8988T (cell line): ENCODE data around the gene NCEH1.
"Not testable (repeated sequence)": the region's sequence is repeated elsewhere in the genome, so short reads cannot be mapped to it uniquely, and the experiment has no call there.

ENCODE experiments used
- DNase-seq: peaks from one replicate; pipeline ENCODE4 v3.0.0; 2011

NCEH1 gene

DNA sequence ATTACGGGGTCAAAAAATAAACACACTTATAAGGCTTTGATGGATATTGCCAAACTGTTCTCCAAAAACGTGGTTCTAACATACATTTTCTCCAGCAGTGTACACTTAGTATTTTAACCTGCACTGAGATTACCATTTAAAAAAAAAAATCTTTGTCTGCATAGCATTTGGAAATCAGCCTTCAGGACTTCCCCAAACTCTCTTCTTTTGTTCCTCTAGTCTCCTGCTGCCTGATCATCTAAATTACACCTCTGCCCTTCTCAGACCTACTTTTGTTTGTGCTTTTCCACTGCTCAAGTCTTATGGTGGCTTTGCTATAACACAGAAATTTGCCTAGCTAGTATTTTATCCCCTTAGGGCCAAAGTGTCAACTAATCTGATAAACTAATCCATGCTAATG, 3.8 kb downstream of the NCEH1 start:
- no peak for DNase-seq

DNA sequence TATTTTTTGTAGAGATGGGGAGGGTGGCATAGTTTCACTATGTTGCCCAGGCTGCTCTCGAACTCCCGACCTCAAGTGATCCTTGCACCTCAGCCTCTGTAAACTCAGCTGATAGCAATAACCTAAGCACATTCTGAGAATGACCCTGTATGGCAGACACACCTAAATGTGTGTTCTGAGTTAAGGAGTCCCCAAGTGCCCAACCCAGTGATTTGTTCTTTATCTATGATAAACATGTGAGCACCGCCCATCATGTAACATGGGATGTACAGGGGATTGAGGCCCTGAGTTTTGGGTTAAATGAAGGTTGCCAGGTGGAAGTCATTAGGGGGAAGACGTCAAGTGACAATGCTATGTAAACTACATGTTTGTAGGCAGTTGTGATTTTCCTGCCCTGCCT, 5.7 kb downstream of the NCEH1 start:
- DNase-seq, result no peak

DNA sequence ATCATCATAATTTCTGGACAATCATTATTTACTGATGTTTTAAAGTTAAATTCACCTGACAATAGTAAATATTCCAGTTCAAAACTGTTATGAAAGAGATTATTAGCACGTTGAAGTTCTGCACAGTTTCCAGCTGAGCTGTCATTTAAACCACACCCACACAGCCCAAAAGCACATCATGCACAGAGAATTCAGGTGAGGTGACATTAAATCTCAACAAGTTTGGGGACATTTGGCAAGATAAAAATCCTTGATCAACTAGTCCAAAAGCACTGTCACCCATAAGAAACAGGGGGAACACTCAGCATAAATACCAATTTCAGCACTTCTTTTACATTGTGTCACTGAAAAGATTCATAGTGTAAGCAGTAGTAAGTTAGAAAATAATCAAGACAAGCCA, 6.9 kb downstream of the NCEH1 start:
- no peak for DNase-seq

DNA sequence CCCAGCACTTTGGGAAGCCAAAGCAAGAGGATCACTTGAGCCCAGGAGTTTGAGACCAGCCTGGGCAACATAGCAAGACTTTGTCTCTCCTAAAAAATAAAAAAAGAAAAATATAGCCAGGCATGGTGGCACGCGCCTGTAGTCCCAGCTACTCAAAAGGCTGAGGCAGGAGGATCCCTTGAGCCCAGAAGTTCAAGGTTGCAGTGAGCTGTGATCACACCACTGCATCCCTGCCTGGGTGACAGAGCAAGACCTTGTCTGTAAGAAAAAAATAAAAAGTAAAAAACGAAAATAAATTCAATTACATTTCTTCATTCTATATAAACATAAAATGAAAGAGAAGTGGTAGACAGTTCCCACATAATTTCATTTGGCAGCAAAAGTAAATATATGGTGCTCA, 8.1 kb downstream of the NCEH1 start:
- not testable (repeated sequence) for DNase-seq

DNA sequence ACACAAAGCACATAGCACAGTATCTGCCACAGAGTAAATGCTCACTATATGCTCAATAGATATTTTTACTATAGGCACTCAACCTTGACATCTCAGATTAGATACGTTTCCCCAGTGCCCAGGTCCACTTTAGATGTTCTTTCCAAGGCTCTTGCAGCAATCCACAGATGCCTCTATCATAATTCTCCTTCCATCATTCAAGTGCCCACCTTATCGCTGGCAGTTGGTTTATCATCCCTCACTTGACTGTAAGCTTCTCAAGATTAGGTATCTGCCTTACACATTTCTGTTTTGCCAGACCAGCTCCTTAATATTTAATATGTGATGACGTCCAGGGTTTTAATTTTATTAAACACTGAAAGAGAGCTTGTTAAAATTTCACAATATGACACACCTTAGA, 8.6 kb downstream of the NCEH1 start:
- DNase-seq, result no peak

DNA sequence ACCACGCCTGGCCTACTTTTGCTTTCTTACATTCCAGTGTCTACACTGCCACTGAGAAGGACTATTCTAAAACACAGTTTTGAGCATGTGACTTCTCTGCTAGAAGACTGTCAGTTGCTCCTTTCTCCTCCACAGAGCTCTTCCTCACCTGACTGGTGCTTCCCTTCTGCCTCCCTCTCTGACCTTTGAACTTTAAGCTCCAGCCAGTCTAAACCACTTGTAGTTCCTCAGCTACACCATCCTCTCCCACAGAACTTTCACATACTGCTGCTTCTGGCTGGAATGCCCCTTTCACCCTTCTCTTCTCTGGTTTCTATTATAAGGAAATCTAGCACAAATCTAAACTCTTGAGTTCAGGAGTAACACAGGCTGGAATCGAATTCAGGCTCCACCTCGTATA, 9.1 kb downstream of the NCEH1 start:
- DNase-seq, result no peak

DNA sequence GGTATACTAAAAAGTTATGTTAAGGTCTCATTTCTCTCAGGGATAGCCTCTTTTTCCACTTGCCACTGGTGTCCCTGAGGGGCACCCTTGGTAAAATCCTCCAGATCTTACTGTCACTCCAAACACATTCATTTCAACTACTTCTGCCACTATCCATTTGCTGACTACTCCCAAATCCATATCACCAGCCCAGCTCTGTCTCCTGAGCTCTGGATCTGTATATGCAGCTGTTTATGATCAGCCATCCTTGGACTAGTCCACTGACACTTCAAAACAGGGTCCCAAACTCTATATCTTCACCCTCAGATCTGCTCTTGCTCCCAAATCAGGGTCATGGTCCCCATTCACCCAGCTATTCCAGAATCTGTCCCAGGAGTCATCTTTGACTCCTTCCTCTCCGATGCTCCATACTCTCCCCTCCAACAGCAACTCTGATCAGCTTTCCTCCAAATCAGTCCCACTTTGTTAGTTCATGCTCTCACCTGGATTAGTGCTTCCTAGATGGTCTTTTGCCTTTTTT, 9.9 kb downstream of the NCEH1 start:
- no peak for DNase-seq

DNA sequence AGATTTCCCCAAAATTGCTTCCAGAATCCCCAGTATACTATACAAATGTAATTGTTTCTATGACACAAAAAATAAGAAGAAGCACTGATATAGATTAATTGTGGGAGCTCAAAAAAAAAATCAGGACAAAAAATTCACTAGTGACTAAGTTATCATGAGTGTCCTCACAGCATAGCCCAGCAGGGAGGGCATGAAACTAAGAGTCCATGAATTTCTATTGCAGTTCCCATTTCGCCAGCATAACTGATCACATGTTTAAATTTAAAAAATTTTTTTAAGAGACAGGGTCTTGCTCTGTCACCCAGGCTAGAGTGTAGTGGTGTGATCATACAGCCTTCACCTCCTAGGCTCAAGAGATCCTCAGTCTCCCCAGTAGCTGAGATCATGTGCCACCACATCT, 10.6 kb downstream of the NCEH1 start:
- DNase-seq, result no peak

DNA sequence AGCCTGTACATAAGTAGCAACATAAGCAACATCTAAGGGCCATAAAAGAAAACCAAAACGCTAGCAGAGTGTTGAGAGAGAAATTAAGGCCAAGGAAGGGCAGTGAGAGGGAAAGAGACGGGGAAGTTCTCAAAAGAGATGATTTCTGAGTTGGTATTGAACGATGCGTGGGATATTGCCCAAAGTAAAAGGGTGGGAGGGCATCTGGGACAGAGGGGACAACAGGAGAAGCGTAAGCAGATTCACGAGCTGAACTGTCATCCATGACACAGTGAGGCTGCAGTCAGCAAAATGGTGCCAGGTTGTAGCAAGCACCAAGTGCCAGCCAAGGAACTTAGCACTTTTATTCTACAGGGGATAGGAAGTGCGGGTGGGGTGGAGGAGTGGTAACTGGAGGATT, 11.8 kb downstream of the NCEH1 start:
- DNase-seq, result no peak

DNA sequence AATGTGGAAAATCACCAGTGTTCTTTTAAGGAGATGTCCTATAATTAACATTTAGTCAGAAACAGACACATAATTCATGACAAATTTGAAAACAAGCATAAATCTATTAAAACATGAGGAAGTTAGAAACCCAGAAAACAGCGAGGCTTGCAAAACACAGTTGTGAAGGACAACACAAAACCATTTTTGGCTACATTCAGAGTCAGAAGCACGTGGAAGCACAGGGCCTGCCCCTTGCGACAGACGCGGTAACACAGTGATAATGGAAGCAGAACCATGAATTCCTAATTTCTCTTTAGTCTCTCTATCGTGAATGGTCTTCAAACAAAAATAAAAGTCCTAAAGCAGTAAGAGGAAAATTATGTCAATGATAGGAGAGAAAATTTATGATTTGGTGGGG, 12.2 kb downstream of the NCEH1 start:
- no peak for DNase-seq

DNA sequence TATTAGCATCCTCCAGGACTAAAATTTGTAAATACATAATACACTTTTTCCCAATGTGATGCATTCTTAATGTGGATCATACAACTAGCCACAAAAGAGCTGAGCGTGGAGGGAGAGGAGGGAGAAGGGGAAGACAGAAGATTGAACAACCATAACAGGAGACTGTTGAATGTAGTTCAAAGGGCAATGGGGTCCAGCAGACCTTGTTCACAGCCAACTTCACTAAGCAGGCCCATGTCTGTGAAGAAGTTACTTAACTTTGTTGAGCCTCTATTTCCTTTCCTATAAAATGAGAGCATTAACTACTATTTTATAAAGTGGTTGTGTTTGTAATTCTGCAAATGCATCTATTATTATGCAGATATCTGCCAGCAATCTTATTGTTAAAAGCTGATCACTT, 13.3 kb downstream of the NCEH1 start:
- DNase-seq, result no peak

DNA sequence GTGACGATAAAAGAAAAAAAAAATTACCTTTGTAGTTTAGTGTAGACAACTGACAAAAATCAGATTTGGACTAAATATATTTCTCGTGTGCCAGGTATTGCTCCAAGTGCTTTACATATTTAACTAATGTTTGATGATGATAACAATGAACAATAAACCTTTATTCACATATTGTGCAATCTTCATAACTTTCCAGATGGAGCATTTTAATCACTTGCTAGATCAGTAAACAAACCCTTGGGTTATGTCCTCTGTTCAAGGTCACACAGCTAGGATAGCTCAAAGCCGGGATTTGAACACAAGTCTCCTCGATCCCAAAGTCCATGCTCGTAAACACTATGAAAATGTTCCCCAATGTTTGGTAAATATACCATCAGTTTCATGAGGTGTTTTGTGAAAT, 14.5 kb downstream of the NCEH1 start:
- no peak for DNase-seq

DNA sequence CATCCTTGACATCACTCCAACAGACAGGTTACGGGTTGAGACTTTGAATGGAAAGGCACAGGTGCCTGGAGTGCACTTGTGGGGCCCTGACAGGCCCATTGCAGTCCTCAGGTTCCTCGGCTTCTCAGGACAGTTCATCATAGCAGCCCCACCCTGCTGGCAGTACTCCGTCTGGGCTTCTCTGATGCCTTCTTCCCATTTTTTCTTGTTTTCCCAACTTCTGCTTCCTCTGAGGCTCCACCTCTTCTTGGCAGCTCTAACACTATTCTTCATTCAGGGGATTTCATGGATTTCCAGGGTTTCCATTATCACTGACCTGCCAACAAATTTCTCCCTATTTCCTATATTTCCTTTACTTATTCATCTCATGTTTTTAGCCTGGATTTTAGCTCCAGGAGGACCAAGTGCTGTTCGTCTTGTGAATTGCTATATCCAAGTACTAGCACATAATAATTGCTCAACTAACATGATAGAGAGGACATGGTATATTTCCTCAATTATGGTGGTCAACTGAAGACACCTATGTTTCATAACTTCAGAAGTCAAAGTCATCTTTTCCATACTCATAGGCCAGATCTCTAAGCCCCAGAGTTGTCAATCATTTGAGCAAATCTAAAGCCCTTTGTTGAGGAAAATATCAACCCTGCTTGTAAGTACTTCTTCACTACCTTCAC, 16.2 kb downstream of the NCEH1 start:
- no peak for DNase-seq

DNA sequence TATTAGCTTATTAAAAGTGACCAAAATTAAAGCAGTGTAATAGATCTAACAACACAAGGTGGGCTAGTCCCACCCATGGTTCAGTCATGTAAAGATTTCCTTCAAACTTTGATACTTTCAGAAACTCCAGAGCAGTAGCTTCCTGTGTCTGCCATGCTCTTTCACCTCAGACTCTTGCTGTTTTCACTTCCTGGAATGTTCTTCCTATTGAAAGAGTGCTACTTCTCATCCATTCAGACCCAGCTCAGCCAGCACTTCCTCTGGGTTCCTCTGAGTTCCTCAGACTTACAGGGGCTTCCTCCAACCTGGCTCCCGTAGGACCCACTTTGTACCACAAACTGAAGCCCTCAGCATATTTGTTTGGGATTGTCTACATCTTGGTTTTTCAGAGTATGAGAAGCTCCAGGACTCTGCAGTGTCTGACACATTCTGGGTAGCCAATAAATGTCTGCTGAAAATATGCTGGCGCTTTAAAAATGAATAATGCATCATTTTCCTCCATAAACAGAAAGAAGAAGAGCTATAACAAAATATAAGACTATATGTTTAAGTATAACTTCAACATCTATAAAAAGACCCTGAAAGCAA, 18.0 kb downstream of the NCEH1 start:
- no peak for DNase-seq

DNA sequence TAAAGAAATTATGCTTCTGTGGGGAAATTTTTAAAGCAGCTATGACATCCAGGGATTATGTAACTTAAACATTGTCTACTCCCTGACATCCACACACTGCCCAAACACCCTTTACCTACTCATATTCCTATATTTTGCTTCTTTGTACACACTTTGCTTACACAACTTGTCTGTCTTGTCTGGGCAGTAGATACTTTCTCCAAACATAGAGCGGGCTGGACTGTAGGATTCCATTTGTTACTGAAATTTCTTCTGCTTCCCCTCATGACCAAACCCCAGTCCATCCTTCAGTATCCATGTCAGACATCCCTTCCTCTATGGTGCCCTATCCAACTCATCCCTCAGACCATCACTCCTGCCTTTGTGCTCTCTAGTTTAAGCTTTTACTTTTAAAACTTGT, 19.9 kb downstream of the NCEH1 start:
- DNase-seq, result no peak

DNA sequence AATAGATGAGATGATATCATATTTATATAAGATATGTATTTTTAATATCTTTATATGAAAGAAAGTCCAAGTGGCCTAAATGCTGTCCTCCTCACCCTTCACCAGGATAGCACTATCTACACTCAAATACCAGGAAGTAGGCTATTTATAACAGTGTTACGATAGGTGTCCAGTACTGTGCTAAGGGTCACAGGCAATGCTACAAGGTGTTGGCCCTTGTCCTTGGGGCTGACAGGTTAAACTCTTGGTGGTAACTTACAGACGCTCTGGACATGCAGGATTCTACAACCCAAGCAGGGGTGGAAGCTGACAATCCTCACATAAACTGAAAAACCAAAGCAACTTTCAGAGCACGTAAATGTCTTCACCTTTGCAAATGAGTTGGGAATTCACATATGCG, 22.3 kb downstream of the NCEH1 start:
- DNase-seq, result no peak

DNA sequence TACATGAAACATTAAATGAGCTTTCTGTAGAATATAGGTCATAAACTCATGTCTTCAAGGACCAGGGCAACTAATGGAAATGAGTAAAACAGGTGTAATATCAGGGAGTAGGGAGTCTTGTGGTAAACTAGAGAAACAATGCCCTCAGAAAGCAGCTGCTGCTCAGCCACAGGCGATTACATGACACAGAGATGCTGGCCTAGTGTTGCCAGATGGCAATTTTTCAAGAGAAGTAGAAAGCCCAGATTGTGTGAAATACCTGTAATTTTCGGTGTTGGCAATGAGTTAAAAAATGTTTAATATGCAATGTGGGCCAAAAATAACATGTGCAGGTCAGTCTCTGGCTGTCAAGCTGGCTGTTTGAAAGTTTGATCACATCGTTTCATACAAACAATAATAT, 23.4 kb downstream of the NCEH1 start:
- no peak for DNase-seq

DNA sequence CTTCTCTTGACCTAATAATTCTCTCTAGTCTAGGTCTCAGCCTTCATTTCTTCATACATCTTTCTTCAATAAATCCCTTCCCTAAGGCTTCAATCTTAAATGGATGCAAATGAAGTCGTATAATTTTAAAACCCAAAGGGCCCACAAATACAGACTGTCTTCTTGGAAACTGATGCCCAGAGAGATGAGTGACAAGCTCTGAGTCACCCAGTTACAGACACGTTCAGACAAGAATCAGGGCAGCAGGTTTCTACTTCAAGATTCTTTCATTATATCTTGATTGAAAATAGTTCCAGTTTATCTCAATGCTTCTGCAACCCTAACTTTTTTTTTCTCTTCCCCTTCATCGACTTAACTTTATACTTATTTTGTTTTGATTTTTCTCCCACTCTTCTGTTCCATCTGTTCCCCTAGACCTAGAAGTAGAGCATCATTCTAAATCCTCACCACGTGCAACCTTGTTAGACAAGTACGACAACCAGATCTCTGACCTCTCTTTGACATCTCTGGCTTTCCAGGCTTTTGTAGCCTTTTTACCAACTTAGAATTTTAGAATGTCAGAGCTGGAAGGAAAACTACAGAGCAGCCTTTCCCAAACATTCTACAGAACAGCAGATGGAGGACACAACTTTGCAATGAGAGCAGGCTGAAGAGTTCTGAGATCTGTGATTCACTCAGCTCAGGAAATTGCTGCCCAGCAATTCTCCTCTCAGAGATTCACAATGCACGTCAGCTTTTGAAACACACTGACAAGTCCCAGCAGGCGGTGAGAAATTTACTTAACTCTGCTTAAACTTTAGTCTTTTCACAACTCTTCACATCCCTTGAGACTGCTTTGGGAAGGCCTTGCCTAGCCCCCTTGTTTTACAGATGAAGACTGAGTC, 25.3 kb downstream of the NCEH1 start:
- DNase-seq, result no peak

DNA sequence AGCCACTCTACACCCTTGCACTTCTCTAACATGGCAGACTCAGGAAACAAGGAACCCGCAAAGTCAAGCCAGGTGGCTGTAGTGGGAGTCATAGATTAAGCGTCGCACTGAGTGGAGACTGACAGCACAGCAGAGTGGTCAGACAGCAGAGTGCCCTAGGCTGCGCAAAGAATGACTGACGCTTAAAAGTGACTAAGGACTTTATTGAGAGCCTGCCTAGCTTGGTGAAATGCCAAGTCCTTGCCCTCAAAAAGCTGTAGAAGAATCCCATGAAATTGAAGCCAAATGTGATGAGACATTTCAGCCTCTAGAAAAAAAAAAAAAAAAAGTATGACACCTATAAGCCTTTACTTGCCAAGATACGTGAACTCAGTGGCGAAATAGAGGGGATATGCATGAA, 30.2 kb downstream of the NCEH1 start:
- no peak for DNase-seq

DNA sequence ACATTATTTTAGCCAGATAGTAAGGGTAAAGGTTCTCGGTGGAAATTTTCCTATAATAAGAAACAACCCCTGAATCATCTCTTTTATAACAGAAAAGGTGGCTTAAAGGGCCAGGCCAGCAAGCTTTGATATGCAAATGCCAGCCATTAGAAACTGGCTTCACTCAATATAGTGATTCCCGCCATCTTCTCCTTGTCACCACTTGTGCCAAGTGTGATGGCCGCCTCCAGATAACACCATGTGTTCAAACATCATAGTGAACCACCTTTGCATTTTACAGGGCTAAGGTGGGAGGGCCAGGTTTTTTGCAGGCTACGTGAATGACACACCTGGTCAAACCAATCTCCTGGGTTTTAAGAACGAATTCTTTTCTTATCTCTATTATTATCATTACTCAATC, 31.3 kb downstream of the NCEH1 start:
- DNase-seq, result no peak

DNA sequence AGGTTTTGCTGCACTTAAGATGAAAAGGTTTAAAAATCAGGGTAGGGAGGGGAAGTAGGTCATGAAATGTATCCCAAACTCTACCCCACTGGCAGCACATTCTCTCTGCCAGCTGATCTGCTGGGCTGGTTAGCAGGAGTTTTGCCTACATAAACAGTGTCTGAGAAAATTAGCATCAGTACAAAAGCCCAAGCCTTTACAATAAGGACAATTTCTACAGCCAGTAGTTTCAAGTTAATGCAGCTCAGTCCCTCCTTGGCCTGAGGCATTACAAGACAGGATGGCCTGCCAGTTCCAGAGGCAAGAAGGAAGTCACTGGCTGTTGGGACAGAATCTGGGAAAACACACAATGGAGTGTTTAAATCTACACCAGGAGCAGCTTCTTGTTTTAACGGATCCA, 32.8 kb downstream of the NCEH1 start:
- no peak for DNase-seq

DNA sequence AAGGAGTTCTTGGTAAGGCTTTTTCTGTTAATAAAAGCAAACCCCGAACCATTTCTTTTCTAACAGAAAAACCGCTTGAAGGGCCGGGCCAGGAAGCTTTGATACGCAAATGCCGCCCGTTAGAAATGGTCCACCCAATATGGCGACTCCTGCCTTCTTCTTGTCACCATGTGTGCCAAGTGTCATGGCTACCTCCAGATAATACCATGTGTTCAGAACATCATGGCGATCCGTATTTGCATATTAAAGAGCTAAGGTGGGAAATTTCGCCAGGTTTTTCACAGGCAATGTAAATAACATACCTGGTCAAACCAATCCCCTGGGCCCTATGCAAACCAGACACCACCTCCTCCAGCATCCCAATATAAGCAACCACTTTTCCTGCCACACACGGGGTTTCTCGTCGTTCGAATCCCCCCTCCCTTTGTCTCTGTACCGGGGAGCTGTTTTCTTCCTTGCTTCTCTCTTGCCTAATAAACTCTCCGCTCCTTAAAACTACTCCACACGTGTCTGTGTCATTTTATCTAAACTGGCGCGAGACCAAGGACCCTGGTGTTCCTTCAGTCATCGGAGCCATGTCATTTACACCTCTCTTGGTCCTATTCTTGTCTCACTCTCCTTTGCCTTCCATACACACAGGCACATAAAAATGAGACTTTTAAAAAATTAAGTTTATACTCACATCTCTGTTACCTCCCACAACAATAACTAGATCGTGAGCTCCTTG, 34.5 kb downstream of the NCEH1 start:
- DNase-seq, result no peak

DNA sequence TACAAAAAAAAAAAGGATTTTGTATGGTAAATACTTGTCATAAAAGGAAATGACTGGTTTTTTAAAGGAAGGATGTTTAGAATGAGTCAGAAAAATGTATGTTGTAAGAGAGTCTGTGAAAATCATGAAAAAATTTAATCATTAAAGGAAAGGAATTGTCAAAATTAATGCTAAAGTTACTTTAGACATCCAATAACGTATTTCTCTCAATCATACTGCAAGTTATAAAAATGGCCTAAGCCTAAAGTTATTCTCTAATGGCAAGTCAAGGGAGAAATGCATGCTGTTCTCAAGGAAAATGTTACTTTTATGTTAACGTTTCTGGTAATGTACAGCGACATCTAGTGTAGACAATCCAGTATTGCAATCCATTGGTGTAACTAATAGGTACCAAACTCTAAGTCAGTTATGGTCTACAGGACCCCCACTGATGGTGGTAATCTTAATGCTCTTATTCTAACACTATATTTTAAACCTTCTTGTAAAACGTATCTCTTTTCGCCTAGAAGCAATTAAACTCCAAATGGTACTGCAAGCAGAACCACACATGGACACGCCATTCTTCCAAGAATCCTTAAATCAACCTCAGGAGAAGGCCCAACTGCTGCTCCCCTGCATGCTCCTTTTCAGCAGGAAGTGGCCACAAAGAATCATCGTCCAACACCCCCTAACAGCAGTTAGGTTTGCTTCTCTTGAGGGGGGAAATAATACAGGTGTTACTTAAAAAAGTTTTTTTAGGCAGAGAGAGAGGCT, 35.2 kb downstream of the NCEH1 start:
- no peak for DNase-seq
